DOHH2 (cell line): ENCODE results near the gene ENDOV.

ENCODE experiments used
- CTCF ChIP-seq: fragments of 200-600 bp; sonication (generic); IDR thresholded peaks from one replicate; pipeline ENCODE4 v1.5.1; 2014; ENCODE audit warnings: antibody characterized with exemption, mild to moderate bottlenecking, low read depth, low read length; ENCODE audit not compliant: poor library complexity, severe bottlenecking
- EZH2phosphoT487 ChIP-seq: fragments of 200-600 bp; sonication (generic); IDR thresholded peaks from 2 replicates; pipeline ENCODE4 v1.6.1; 2017; ENCODE audit warnings: borderline replicate concordance, mild to moderate bottlenecking, antibody characterized with exemption, low read length, moderate library complexity, mixed read lengths

DNA sequence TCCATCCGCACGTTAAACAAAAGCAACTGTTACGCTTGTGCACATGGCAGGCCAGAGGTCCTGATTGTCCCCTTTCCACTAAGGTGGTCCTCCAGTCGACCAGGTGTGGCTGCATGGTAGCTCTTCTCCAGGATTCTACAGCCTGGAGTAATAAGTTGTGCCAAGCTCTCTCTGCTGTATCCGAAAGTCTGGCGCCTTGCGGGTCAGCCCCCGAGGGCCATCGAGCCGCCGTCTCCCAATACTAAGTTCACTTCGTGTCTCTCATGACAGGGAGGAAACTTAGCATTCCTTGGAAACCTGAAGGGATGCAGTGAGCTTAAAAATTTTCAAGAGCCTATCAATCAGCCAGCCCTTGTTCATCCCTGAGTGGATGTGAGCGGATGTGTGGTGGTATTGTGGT, 5.3 kb upstream of the ENDOV start:
- TF ChIP-seq CTCF (no peak), EZH2phosphoT487 (no peak)
